ENCODE results near the gene KIF4A.

GRCh38 chrX:70254909-70255308 is 35.0 kb upstream of the KIF4A start:
- TF ChIP-seq, protein P1, sequence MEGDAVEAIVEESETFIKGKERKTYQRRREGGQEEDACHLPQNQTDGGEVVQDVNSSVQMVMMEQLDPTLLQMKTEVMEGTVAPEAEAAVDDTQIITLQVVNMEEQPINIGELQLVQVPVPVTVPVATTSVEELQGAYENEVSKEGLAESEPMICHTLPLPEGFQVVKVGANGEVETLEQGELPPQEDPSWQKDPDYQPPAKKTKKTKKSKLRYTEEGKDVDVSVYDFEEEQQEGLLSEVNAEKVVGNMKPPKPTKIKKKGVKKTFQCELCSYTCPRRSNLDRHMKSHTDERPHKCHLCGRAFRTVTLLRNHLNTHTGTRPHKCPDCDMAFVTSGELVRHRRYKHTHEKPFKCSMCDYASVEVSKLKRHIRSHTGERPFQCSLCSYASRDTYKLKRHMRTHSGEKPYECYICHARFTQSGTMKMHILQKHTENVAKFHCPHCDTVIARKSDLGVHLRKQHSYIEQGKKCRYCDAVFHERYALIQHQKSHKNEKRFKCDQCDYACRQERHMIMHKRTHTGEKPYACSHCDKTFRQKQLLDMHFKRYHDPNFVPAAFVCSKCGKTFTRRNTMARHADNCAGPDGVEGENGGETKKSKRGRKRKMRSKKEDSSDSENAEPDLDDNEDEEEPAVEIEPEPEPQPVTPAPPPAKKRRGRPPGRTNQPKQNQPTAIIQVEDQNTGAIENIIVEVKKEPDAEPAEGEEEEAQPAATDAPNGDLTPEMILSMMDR (IDR thresholded peaks at IDR 0.05), result no peak
- no peak for TF ChIP-seq POLR2A (IDR thresholded peaks at IDR 0.05)
